HUES64 (cell line): ENCODE measurements around the gene CD200R1L. TPM values are rescaled to one million over a fixed set of nuclear protein-coding genes. Genes with fewer than 3 reads are reported as not detected.

ENCODE experiments used
- H3K27ac ChIP-seq: 2 replicates; pipeline ENCODE4 v1.7.0; 2013; ENCODE audit warnings: low read depth, low read length, inconsistent platforms
- H3K27me3 ChIP-seq: 2 replicates; pipeline ENCODE4 v1.6.1; 2013; ENCODE audit warnings: mild to moderate bottlenecking, low read length; ENCODE audit not compliant: insufficient read depth
- H3K36me3 ChIP-seq: 2 replicates; pipeline ENCODE4 v1.6.1; 2013; ENCODE audit warnings: mild to moderate bottlenecking, low read length; ENCODE audit not compliant: insufficient read depth
- H3K4me1 ChIP-seq: 2 replicates; pipeline ENCODE4 v1.6.1; 2013; ENCODE audit warnings: mild to moderate bottlenecking, low read length, moderate library complexity; ENCODE audit not compliant: insufficient read depth
- H3K4me3 ChIP-seq: 2 replicates; pipeline ENCODE4 v1.5.1; 2013; ENCODE audit warnings: mild to moderate bottlenecking, low read length, moderate library complexity
- H3K9ac ChIP-seq: 2 replicates; pipeline ENCODE4 v1.6.1; 2013; ENCODE audit warnings: mild to moderate bottlenecking, low read depth, low read length
- H3K9me3 ChIP-seq: 2 replicates; pipeline ENCODE4 v1.6.1; 2013; ENCODE audit warnings: low read depth, low read length; ENCODE audit not compliant: insufficient read depth
- WGBS: fragments of 150-250, 120-280 bp; methylation state at CpG from one replicate; pipeline ENCODE4 v1.1.7; 2013; ENCODE audit warnings: missing lambda C conversion rate; 5-methylcytosine and 5-hydroxymethylcytosine counted together
- polyA plus RNA-seq, 2 experiments: library from polyadenylated mRNA; stranded (reverse); fragments of 50-300 nt; gene quantifications; one replicate each; pipeline ENCODE4 v1.2.3, GENCODE V29; 2013

Gene CD200R1L, protein sequence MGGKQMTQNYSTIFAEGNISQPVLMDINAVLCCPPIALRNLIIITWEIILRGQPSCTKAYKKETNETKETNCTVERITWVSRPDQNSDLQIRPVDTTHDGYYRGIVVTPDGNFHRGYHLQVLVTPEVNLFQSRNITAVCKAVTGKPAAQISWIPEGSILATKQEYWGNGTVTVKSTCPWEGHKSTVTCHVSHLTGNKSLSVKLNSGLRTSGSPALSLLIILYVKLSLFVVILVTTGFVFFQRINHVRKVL
- not detected for polyA plus RNA-seq (2013, experiment 1 of 2)
- not detected for polyA plus RNA-seq (2013, experiment 2 of 2)

GRCh38 chr3:112846764-112847163 is at the start of gene CD200R1L:
Gene CD200R1L, minus strand, starts transcription at chr3:112846864. Its CDS starts 17,497 bp downstream, at chr3:112829367.
- no peaks in the 10 kb centered on the region for H3K27me3 ChIP-seq
- no peak within 1 kb of the TSS for H3K4me3 ChIP-seq
- H3K4me1 ChIP-seq: no peaks in the 10 kb centered on the region
- H3K27ac ChIP-seq: no peak within 1 kb of the TSS
- no peak within 1 kb of the TSS for H3K9ac ChIP-seq
- no peaks in the 10 kb centered on the region for H3K36me3 ChIP-seq
- H3K9me3 ChIP-seq: peaks cover 5% of the 10 kb centered on the region; the same call in 1 of the 2 replicates
- WGBS: 91% methylated on average over 2 of the region's 2 CpGs

- no peak overlapping the region for H3K4me3 ChIP-seq
- peaks cover 44% of the 10 kb centered on the region for H3K4me1 ChIP-seq
- no peaks in the 10 kb centered on the region for H3K27me3 ChIP-seq
- H3K27ac ChIP-seq: 0 out of 2 replicates have a peak overlapping the region, but pooled peaks have one; percentile 19
- H3K9ac ChIP-seq: peak overlapping the region; percentile 45; the same call in 1 of the 2 replicates
- no peaks in the 10 kb centered on the region for H3K9me3 ChIP-seq
- no peaks in the 10 kb centered on the region for H3K36me3 ChIP-seq
- 70% methylated on average over 5 of the region's 5 CpGs for WGBS
Observed at GRCh38 chr3:112894258-112894657, 47.6 kb upstream of the CD200R1L start.

DNA sequence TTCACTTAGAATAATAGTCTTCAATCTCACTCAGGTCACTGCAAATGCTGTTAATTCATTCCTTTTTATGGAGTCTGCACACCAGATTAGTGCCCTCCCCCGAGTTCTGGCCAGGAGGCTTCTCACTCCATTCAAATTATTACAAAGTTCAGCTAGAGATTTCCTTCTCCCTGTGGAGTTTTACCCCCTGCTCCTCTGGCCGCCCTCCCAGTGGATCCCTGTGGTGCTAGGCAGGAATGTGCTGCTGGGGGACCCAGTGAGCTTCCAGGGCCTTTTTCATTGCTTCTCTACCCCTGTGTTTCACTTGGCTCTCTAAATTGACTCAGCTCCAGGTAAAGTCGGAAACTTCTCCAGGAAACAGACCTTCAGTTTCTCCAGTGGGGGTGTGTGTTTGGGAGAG is 42.7 kb upstream of the CD200R1L start:
- no peaks in the 10 kb centered on the region for H3K27me3 ChIP-seq
- no peak overlapping the region for H3K9ac ChIP-seq
- H3K27ac ChIP-seq: no peak overlapping the region; the same call in 1 of the 2 replicates
- 68% methylated on average over 3 of the region's 3 CpGs for WGBS
- H3K36me3 ChIP-seq: no peaks in the 10 kb centered on the region
- peaks cover 19% of the 10 kb centered on the region for H3K4me1 ChIP-seq
- no peaks in the 10 kb centered on the region for H3K9me3 ChIP-seq
- no peak overlapping the region for H3K4me3 ChIP-seq

DNA sequence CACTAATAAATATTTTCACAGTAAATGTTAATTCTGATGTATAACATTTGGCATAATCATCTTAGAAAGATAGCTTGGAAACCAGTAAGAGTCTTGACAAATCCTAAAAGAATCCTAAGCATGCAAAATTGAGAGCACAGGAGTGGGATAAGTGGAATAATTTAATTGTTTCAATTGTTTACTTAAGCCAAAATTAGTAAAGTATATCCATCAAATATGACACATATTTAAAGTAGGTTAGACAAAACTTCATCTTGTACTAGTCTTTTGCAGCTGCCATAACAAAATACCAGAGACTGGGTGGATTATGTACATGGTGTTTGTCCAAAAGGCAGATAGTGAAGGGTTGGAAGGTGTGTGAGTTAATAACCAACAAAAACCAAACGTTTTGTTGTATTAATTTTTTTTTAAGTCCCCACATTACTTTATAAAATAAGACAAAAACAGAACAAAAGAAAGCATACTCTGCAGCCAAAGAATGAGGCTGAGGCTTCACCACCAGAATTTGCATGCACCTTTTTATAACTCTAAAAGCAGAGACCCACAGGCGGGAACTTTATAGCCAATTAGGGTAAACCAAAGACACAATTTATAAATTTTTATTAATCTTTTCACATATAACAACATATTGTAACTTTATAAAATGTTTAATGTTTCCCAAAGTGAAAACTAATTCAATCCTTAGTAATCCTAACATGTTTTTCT is 41.9 kb upstream of the CD200R1L start:
- Histone ChIP-seq H3K36me3 (no peaks in the 10 kb centered on the region), H3K4me3 (no peak overlapping the region), H3K9me3 (no peaks in the 10 kb centered on the region), H3K27me3 (no peaks in the 10 kb centered on the region), H3K4me1 (peaks cover 13% of the 10 kb centered on the region), H3K9ac (no peak overlapping the region), H3K27ac (no peak overlapping the region)
- WGBS: 89% methylated on average over 2 of the region's 2 CpGs

DNA sequence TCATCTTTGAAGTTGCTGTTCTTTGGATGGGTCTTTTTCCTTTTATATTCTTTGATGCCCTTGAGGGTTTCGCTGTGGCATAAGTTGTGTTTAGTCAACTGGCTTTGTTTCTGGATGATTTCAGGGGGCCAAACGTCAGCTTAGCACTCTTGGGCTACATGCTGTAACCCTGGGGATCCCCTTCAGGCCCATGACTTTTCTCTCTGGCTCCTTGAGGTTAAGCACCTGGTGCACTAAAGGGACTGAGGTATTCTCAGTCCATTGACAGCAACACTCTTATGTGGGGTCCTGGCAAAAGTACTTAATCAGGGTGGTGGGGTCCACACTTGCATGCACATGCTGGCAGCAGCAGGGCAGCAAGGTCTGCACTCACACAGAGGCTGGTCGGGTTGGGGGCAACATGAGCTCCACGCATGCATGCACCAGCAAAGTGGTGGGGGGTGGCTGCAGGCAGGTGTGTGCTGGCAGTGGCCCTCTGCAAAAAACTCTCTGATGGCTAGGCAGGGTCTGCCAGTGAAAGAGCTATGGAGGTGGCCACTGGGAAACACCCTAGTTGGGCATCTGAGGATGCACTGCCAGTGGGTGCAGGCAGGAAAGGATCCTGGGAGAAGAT is 38.1 kb upstream of the CD200R1L start:
- H3K27me3 ChIP-seq: no peaks in the 10 kb centered on the region
- no peak overlapping the region for H3K9ac ChIP-seq
- no peaks in the 10 kb centered on the region for H3K9me3 ChIP-seq
- WGBS: 88% methylated on average over 4 of the region's 4 CpGs
- H3K36me3 ChIP-seq: no peaks in the 10 kb centered on the region
- H3K27ac ChIP-seq: no peak overlapping the region
- H3K4me3 ChIP-seq: no peak overlapping the region
- H3K4me1 ChIP-seq: peaks cover 13% of the 10 kb centered on the region

DNA sequence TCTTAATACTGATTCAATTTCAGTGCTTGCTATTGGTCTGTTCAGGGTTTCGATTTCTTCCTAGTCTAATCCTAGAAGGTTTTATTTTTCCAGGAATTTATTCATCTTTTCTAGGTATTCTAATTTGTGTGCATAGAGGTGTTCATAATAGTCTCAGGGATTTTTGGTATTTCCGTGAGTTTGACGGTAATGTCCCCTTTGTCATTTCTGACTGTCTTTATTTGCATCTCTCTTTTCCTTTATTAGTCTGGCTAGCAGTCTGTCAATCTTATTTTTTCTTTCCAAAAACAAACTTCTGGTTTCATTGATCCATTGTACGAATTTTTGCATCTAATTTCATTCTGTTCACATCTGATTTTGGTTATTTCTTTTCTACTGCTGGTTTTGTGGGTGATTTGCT is 35.2 kb upstream of the CD200R1L start:
- Histone ChIP-seq H3K27me3 (no peaks in the 10 kb centered on the region), H3K4me3 (no peak overlapping the region), H3K9me3 (no peaks in the 10 kb centered on the region), H3K36me3 (no peaks in the 10 kb centered on the region), H3K4me1 (no peaks in the 10 kb centered on the region), H3K9ac (no peak overlapping the region), H3K27ac (no peak overlapping the region)
- WGBS: 99% methylated on average over 3 of the region's 4 CpGs

DNA sequence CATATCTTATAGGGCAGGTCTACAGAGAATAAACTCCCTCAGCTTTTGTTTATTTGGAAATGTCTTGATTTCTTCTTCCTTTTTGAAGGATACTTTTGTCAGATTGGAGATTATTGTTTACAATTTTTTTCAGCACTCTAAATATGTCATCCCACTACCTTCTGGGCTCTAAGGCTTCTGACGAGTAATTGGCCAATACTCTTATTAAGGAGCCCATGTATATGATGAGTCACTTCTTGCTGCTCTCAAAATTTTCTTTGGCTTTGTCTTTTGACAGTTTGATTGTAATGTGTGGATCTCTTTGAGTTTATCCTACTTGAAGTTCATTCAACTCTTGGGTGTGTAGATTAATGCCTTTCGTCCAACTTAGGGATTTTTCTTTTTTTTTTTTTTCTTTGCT is 28.9 kb upstream of the CD200R1L start:
- Histone ChIP-seq H3K27ac (no peak overlapping the region), H3K9ac (no peak overlapping the region), H3K27me3 (no peaks in the 10 kb centered on the region), H3K36me3 (no peaks in the 10 kb centered on the region), H3K9me3 (no peaks in the 10 kb centered on the region), H3K4me1 (peaks cover 8% of the 10 kb centered on the region; the same call in 1 of the 2 replicates), H3K4me3 (no peak overlapping the region)
- 92% methylated on average over 2 of the region's 2 CpGs for WGBS

DNA sequence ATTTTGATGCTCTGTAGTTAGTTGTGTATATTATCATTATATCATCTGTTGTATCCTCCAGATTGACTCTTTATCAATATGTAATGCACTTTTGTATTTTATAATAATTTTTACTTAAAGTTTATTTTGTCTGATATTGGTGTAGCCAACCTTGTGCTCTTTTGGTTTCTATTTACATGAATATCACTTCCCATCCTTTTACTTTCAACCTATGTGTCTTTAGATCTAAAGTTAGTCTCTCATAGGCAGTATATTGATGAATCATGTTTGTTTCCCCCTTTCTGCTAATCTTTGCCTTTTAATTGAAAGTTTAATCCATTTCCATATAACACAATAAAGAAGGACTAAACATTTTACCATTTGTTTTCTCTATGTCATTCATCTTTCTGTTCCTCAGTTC is 28.1 kb upstream of the CD200R1L start:
- Histone ChIP-seq H3K4me1 (peaks cover 8% of the 10 kb centered on the region; the same call in 1 of the 2 replicates), H3K4me3 (no peak overlapping the region), H3K27ac (no peak overlapping the region), H3K36me3 (no peaks in the 10 kb centered on the region), H3K9ac (no peak overlapping the region), H3K27me3 (no peaks in the 10 kb centered on the region), H3K9me3 (no peaks in the 10 kb centered on the region)

DNA sequence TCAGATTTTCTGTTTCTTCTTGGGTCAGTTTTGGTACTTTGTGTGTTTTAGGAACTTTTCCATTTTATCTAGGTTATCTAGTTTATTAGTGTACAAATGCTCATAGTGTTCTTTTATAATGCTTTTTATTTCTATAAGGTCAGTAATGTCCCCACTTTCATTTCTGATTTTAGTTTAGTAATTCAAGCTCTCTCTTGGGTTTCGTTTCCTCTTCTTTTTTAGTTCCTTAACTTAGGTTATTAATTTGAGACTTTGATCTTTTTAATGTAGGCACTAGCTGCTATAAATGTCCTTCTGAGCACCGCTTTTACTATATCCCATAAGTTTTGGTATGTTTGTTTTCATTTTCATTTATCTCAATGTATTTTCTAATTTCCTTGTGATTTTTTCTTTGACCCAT is 27.0 kb upstream of the CD200R1L start:
- H3K27ac ChIP-seq: no peak overlapping the region
- no CpG with 5 or more reads among the region's 2 CpGs for WGBS

GRCh38 chr3:112871735-112872134 is 25.1 kb upstream of the CD200R1L start:
- Histone ChIP-seq H3K4me3 (no peak overlapping the region), H3K4me1 (peaks cover 8% of the 10 kb centered on the region; the same call in 1 of the 2 replicates), H3K27ac (no peak overlapping the region), H3K9ac (no peak overlapping the region), H3K9me3 (no peaks in the 10 kb centered on the region), H3K27me3 (no peaks in the 10 kb centered on the region), H3K36me3 (no peaks in the 10 kb centered on the region)
- 90% methylated on average over 3 of the region's 3 CpGs for WGBS

More for the DNA sequence above, 27.0 kb upstream of the CD200R1L start:
- peaks cover 8% of the 10 kb centered on the region; the same call in 1 of the 2 replicates for H3K4me1 ChIP-seq
- H3K9ac ChIP-seq: no peak overlapping the region
- H3K4me3 ChIP-seq: no peak overlapping the region
- H3K9me3 ChIP-seq: no peaks in the 10 kb centered on the region
- H3K36me3 ChIP-seq: no peaks in the 10 kb centered on the region
- H3K27me3 ChIP-seq: no peaks in the 10 kb centered on the region

DNA sequence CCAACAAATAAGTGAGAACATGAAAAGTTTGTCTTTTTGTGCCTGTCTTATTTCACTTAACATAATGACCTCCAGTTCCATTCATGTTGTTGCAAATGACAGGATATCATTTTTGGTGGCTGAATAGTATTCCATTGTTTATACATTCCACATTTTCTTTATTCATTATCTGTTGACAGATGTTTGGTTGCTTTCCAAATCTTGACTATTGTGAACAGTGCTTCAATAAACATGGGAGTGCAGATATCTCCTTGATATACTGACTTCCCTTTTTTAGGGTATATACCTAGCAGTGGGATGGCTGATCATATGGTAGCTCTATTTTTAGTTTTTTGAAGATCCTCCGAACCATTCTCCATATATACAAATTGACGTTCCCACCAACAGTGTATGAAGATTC is 19.1 kb upstream of the CD200R1L start:
- WGBS: 80% methylated on average over 2 of the region's 2 CpGs
- H3K27ac ChIP-seq: no peak overlapping the region
- H3K27me3 ChIP-seq: no peaks in the 10 kb centered on the region
- H3K9ac ChIP-seq: no peak overlapping the region
- H3K4me1 ChIP-seq: no peaks in the 10 kb centered on the region
- no peaks in the 10 kb centered on the region for H3K36me3 ChIP-seq
- no peaks in the 10 kb centered on the region for H3K9me3 ChIP-seq
- H3K4me3 ChIP-seq: no peak overlapping the region
